VCaP (cell line): ENCODE measurements around the gene LUC7L2.
"Not testable (repeated sequence)": the region's sequence is repeated elsewhere in the genome, so short reads cannot be mapped to it uniquely, and the experiment has no call there.

ENCODE experiments used
- H3K27ac ChIP-seq: fragments of 450-650 bp; 2 replicates; pipeline ENCODE4 v1.5.1; 2017
- CTCF ChIP-seq: fragments of 450-650 bp; conservative IDR thresholded peaks from 2 replicates; pipeline ENCODE4 v1.5.1; 2017; ENCODE audit warnings: mild to moderate bottlenecking, moderate library complexity

The LUC7L2 gene

GRCh38 chr7:139359366-139360209, at the start of gene LUC7L2:
Gene LUC7L2, plus strand, starts transcription at chr7:139359894. Its CDS starts 368 bp downstream, at chr7:139360262.
- peak within 1 kb of the TSS; percentile 99 for H3K27ac ChIP-seq
- TF ChIP-seq CTCF: 0 out of 2 replicates have a peak, but pooled peaks have one; percentile 12

GRCh38 chr7:139317939-139318505, 41.7 kb upstream of the LUC7L2 start:
- TF ChIP-seq CTCF: no peak
- peak overlapping the region; percentile 98 for H3K27ac ChIP-seq

- peak overlapping the region; percentile 98; the same call in 1 of the 2 replicates for H3K27ac ChIP-seq
- peak; percentile 56 for TF ChIP-seq CTCF
These were observed 38.5 kb upstream of the LUC7L2 start for GRCh38 chr7:139321071-139321745.

- not testable (repeated sequence) for H3K27ac ChIP-seq
These were observed 35.0 kb upstream of the LUC7L2 start for GRCh38 chr7:139324709-139325108.

- no peak for TF ChIP-seq CTCF
- H3K27ac ChIP-seq: no peak overlapping the region
These were observed 31.3 kb upstream of the LUC7L2 start for GRCh38 chr7:139328375-139328774.

GRCh38 chr7:139329119-139329518, 30.6 kb upstream of the LUC7L2 start:
- no peak overlapping the region for H3K27ac ChIP-seq
- no peak for TF ChIP-seq CTCF

- no peak overlapping the region for H3K27ac ChIP-seq
These were observed 29.2 kb upstream of the LUC7L2 start for GRCh38 chr7:139330333-139331030.

More at GRCh38 chr7:139330333-139331030, 29.2 kb upstream of the LUC7L2 start:
- TF ChIP-seq CTCF: no peak
